Measurements from ENCODE around the gene LRRC37B. TPM values are rescaled to one million over a fixed set of nuclear protein-coding genes. Genes with fewer than 3 reads are reported as not detected.
"Not testable (repeated sequence)": the region's sequence is repeated elsewhere in the genome, so short reads cannot be mapped to it uniquely, and the experiment has no call there.

Gene LRRC37B
- total RNA-seq, 1 donor: 18.0 TPM

DNA sequence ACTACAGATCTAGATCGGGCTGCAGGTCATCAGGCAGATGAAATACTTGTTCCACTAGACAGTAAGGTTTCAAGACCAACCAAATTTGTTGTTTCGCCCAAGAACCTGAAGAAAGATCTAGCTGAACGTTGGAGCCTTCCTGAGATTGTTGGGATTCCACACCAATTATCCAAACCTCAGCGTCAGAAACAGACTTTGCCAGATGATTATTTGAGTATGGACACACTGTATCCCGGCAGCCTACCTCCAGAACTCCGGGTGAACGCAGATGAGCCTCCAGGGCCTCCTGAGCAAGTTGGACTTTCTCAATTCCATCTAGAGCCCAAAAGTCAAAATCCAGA, 14.4 kb downstream of the LRRC37B start:
- TF ChIP-seq, protein P1, sequence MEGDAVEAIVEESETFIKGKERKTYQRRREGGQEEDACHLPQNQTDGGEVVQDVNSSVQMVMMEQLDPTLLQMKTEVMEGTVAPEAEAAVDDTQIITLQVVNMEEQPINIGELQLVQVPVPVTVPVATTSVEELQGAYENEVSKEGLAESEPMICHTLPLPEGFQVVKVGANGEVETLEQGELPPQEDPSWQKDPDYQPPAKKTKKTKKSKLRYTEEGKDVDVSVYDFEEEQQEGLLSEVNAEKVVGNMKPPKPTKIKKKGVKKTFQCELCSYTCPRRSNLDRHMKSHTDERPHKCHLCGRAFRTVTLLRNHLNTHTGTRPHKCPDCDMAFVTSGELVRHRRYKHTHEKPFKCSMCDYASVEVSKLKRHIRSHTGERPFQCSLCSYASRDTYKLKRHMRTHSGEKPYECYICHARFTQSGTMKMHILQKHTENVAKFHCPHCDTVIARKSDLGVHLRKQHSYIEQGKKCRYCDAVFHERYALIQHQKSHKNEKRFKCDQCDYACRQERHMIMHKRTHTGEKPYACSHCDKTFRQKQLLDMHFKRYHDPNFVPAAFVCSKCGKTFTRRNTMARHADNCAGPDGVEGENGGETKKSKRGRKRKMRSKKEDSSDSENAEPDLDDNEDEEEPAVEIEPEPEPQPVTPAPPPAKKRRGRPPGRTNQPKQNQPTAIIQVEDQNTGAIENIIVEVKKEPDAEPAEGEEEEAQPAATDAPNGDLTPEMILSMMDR (IDR thresholded peaks at IDR 0.05; ENCODE audit: insufficient read depth, low read length): no peak
- DNase-seq (ENCODE audit: low read depth): no peak
- H3K4me3 ChIP-seq (ENCODE audit: low read depth, low read length): no peak overlapping the region

DNA sequence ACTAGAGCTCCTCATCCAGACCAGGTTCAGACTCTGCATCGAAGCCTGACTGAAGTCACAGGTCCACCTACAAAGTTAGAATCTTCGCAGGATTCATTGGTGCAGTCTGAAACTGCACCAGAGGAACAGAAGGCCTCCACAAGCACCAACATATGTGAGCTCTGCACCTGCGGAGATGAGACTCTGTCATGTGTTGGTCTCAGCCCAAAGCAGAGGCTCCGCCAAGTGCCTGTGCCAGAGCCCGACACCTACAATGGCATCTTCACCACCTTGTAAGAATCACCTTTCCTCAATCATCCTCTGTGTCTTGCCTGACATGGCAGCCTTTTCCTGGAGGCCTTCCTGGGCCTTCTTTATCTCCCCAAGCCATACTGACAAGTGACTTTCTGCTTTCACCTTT, 15.4 kb downstream of the LRRC37B start:
- H3K4me3 ChIP-seq (ENCODE audit: low read depth, low read length); DNase-seq (ENCODE audit: low read depth): not testable (repeated sequence)

DNA sequence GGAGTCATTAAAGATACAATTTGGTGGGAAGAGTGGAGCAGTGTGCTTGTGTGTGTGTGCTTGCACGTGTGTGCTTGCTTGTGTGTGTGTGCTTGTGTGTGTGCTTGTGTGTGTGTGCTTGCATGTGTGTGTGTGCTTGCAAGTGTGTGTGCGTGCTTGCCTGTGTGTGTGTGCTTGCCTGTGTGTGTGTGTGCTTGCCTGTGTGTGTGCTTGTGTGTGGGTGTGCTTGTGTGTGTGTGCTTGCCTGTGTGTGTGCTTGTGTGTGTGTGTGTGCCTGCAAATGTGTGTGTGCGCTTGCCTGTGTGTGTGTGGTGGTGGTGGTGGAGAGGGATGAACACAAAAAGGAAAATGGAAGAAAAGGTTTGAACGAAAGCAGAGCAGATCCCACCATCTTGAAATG, 20.1 kb downstream of the LRRC37B start:
- H3K4me3 ChIP-seq (ENCODE audit: low read depth, low read length); DNase-seq (ENCODE audit: low read depth): not testable (repeated sequence)

DNA sequence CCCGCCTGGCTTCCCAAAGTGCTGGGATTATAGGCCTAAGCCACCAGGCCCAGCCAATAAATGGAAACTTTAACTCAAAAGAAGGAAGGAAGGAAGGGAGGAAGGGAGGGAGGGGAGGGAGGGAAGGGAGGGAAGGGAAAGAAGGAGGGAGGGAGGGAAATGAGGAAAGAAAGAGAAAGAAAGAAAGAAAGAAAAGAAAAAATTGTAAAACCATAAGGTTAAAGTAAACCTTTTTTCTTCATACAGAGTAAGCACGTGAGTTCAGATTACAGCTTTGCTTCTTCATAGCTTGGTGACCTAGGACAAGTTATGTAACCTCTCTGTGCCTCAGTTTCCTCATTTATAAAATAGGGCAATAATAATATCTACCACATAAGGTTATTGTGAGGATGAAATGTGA, 26.0 kb downstream of the LRRC37B start:
- DNase-seq (ENCODE audit: low read depth): no peak
- TF ChIP-seq, protein P1 (IDR thresholded peaks at IDR 0.05; ENCODE audit: insufficient read depth, low read length): no peak
- H3K4me3 ChIP-seq (ENCODE audit: low read depth, low read length): no peak overlapping the region

DNA sequence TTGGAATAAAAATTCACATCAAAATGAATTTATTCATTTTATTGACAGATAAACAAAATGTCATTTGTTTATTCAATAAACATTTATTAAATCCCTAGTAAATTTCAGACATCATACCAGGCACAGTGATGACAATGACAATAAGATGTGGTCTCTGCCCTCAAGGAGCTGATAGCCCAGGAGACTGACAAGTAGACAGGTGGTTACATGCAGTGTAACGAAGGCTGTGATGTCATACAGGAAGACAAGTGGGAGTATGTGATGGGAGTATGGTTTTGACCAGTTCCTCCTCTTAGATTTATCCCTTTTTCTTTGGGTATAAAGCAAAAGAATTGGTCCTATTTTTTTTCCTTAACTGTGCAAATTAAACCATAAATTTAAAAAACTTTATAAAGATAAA, 26.6 kb downstream of the LRRC37B start:
- DNase-seq (ENCODE audit: low read depth); H3K4me3 ChIP-seq (ENCODE audit: low read depth, low read length): not testable (repeated sequence)

DNA sequence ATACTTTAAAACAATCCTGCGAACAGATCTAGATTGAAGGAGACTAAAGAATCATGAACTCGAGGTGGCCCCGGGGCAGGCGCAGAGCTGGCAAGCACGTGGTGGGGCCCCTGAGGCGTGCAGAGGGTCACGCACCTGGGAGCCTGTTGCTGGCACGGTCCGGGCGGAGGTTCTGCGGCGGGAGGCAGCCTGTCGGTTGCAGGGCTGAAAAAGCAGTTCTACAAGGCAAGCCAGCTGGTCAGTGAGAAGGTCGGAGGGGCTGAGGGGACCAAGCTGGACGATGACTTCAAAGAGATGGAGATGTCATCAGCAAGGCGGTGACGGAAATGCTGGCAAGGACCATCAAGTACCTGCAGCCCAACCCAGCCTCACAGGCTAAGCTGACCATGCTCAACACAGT, 33.1 kb downstream of the LRRC37B start:
- H3K4me3 ChIP-seq (ENCODE audit: low read depth, low read length); DNase-seq (ENCODE audit: low read depth): not testable (repeated sequence)

DNA sequence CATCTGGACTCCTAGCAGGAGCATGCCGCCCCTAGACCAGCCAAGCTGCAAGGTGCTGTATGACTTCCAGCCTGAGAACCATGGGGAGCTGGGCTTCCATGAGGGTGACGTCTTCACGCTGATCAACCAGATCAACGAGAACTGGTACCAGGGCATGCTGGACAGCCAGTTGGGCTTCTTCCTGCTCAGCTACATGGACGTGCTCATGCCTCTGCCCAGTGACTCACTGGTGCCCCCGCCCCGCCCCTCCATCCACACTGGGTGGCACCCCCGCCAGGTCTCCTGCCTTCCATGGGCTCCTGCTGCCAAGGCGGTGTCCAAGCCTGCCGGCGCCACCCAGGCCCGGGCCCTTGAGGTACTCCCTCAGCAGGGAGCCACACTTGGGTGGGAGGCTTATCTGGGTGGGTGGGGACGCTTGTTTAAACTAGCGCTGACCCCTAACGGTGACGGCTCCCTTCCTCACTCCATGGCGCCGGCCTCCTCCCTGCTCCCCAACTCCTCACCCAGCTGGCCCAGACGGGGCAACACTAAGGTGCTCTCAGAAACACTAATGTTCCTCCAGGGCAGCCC, 34.2 kb downstream of the LRRC37B start:
- DNase-seq (ENCODE audit: low read depth); H3K4me3 ChIP-seq (ENCODE audit: low read depth, low read length): not testable (repeated sequence)

DNA sequence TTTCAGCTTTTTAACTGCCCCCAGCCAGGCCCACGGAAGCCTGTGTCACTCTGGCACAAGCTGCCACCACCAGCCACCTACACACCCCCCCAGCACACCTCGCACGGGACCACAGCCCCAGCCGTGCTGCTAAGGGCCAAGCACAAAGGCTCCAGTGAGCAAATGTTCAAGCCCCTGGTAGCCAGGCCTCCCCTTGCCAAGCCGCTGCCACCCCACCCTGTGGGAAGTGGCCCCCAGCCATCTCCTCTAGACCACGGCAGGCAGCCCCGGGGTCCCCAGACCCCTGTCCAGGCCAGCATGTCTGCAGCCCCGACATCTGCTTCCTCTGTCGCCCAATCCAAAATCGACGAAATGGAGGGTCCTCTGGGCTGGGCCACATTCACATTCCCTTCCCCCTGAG, 35.1 kb downstream of the LRRC37B start:
- DNase-seq (ENCODE audit: low read depth): not testable (repeated sequence)

DNA sequence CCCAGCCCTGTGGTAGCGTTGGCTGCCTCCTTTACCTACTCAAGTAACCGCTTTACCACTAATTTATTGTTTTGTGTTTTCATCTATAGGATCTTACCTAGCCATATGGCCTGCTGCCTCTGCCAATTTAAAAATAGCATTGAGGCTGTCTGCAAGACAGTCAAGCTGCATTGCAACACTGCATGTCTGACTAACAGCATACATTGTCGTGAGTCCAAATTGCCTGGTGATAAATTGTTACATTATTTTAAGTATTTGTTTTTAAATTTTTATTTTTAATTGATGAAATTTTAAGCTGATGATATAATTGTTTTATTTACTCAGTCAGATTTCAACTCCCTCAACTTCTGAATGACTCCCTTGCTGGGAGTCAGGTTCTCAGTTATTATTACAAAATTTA, 38.4 kb downstream of the LRRC37B start:
- peak; percentile 64 for DNase-seq (ENCODE audit: low read depth)
- H3K4me3 ChIP-seq (ENCODE audit: low read depth, low read length): not testable (repeated sequence)

More for the DNA sequence above, 35.1 kb downstream of the LRRC37B start:
- H3K4me3 ChIP-seq (ENCODE audit: low read depth, low read length): not testable (repeated sequence)

DNA sequence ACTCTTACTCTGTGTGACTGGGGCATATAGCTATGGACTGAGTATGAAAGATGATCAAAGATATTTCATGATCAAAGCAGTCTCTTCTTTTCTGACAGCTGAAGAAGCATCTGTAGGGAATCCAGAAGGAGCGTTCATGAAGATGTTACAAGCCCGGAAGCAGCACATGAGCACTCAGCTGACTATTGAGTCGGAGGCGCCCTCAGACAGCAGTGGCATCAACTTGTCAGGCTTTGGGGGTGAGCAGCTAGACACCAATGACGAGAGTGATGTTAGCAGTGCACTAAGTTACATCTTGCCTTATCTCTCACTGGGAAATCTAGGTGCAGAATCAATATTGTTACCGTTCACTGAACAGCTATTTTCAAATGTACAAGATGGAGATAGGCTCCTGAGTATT, 40.5 kb downstream of the LRRC37B start:
- not testable (repeated sequence) for DNase-seq (ENCODE audit: low read depth); H3K4me3 ChIP-seq (ENCODE audit: low read depth, low read length)

DNA sequence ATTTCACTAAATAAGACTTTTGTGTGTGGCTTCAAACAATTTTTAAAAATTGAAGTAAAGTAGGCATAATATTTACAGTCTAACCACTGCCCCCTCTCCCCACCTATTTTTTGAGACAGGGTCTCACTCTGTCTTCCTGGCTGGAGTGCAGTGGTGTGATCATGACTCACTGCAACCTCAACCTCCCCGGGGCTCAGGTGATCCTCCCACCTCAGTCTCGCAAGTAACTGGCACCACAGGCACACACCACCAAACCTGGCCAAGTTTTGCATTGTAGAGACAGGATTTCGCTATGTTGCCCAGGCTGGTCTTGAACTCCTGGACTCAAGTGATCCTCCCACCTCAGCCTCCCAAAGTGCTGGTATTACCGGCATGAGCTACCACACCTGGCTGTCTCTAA, 47.8 kb downstream of the LRRC37B start:
- H3K4me3 ChIP-seq (ENCODE audit: low read depth, low read length); DNase-seq (ENCODE audit: low read depth): not testable (repeated sequence)

DNA sequence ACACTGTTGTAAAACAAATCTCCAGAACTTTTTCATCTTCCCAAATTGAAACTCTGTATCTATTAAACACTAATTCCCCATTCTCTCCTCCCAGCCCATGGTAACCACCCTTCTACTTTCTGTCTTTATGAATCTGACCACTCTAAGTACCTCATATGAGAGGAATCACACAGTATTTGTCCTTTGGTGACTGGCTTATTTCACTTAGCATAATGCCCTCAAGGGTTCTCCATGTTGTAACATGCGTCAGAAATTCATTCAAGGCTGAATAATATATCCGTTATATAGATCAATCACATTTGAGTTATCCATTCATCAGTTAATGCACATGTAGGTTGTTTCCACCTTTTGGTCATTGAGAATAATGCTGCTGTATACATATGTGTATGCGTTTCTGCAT, 48.2 kb downstream of the LRRC37B start:
- H3K4me3 ChIP-seq (ENCODE audit: low read depth, low read length); DNase-seq (ENCODE audit: low read depth): not testable (repeated sequence)

DNA sequence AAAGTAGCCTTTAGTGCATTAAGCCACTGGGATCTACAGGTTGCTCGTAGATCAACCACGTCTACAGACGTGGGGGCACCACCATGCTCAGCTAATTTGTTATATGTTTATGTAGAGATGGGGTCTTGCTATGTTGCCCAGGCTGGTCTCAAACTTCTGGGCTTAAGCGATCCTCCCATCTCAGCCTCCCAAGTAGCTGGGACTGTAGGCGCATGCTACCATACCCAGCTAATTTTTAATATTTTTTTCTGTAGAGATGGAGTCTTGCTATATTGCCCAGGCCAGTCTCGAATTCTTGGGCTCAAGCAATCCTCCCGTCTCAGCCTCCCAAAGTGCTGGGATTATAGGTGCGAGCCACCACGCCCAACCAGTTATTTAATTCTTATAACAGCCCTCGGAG, 49.3 kb downstream of the LRRC37B start:
- not testable (repeated sequence) for H3K4me3 ChIP-seq (ENCODE audit: low read depth, low read length)

DNA sequence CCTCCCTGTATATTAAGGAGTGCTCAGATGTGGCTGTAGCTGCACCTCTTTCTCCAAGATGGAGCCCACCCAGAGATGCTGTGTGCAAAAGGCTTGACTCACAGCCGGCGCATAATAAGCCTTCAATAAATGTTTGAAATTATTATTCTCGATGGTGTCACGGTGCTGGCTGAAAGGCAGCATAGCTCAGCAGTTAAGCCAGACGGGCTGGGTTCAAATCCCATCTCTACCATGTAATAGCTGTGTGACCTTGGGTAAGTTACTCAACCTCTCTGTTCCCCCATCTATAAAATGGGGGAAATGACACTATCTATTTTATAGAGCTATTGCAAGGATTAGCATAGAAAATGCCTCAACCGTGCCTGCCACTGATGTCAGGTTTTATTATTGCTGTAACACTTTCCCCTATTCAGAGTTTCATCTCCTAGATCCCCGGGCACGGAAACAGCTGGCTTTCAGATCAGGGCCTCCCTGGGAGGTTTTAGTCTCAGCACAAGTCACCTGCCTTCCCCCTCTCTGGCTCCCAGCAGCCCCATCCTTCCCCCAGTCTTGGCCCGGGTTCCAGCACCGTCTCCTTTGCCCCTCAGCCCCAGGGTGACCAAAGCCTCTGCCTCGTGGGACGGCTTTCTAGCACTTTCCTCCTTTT, 50.4 kb downstream of the LRRC37B start:
- not testable (repeated sequence) for H3K4me3 ChIP-seq (ENCODE audit: low read depth, low read length); DNase-seq (ENCODE audit: low read depth)

More for the DNA sequence above, 49.3 kb downstream of the LRRC37B start:
- not testable (repeated sequence) for DNase-seq (ENCODE audit: low read depth)

DNA sequence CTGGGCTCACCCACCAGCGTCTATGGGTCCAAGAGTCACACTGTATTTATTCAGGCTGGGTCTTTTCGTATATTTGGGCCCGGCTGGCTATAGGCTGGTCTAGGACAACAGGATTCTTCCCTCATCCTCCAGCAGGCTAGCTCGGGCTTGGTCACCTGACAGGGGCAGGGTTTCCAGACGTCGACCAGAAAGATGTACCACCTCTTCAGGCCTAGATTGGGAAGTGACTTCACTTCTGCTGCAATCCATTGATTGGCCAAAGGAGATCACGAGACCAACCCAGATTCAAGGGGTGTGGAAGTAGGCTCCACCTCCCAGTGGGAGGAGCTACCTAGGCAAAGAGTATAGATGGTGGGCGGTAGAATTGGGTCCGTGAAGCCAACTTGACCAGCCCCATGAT, 53.5 kb downstream of the LRRC37B start:
- not testable (repeated sequence) for H3K4me3 ChIP-seq (ENCODE audit: low read depth, low read length); DNase-seq (ENCODE audit: low read depth)

DNA sequence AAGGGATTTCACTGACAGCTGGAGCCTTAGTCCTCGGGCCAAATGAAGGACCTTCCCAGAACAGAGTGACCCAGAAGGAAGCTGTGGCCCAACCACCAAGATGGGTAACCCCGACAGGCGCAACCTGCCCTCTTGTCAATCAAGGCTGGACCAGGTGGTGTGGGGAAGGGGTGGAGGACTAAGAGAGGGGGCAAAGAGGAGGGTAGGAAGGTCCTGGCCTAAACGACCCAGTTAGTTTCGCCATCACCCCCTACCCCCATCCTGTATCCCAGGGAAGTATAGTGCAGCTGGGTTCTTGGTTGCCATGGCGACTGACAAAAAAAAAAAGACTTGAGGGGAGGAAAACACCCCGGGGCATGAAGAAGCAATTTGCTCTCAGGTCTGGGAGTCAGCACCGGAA, 54.7 kb downstream of the LRRC37B start:
- H3K4me3 ChIP-seq (ENCODE audit: low read depth, low read length); DNase-seq (ENCODE audit: low read depth): not testable (repeated sequence)

DNA sequence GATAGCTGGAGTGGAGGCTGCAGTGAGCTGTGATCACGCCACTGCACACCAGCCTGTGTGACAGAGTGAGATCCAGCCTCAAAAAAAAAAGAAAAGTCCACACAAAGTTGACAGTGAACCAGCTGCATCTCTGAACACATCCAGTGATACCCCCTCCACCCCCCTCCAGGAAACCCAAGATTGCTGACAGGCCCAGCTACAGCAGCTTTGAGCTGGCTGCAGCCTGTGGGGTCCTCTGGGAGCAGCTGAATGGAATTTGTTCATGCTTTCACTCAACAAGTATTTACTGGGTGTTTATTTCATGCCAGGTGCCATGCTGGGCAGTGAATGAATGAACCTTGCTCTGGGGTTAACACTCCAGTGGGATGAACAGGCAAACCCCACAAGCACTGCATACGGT, 56.9 kb downstream of the LRRC37B start:
- H3K4me3 ChIP-seq (ENCODE audit: low read depth, low read length); DNase-seq (ENCODE audit: low read depth): not testable (repeated sequence)

Data from fibroblast of the aortic adventitia (primary cell).